Brain microvascular endothelial cell (primary cell): ENCODE measurements around the gene RYR2.

Source experiments
- DNase-seq: peaks from one replicate; pipeline ENCODE4 v3.0.0-alpha.2; 2020
- H3K27ac ChIP-seq: fragments of 250-450 bp; sonication (Bioruptor Pico); 2 replicates; pipeline ENCODE4 v1.5.1; 2020; ENCODE audit warnings: mild to moderate bottlenecking, moderate library complexity
- H3K27me3 ChIP-seq: fragments of 250-450 bp; sonication (Bioruptor Pico); replicated peaks from 2 replicates; pipeline ENCODE4 v1.5.1; 2020; ENCODE audit warnings: mild to moderate bottlenecking
- H3K36me3 ChIP-seq: fragments of 250-450 bp; sonication (Bioruptor Pico); replicated peaks from 2 replicates; pipeline ENCODE4 v1.5.1; 2020; ENCODE audit warnings: mild to moderate bottlenecking
- H3K4me3 ChIP-seq: 2 replicates; pipeline ENCODE4 v1.5.1; 2011; ENCODE audit warnings: low read depth, mild to moderate bottlenecking, control low read depth, low read length, moderate library complexity
- CTCF ChIP-seq: IDR thresholded peaks from 2 replicates; pipeline ENCODE4 v1.5.1; 2011; ENCODE audit warnings: low read depth, mild to moderate bottlenecking, moderate library complexity, low read length, control low read depth, inconsistent platforms; ENCODE audit errors: missing control alignments
- in situ Hi-C: cut with HindIII; loops from 2 replicates; pipeline ENCODE4 v1.10.0; 2017; ENCODE audit warnings: low sequenced_read_pairs, low pct_ligation_motif_present

RYR2 gene

GRCh38 chr1:237018896-237019295, 23.1 kb upstream of the RYR2 start:
- H3K4me3 ChIP-seq = no peak overlapping the region
- DNase-seq = no peak
- H3K27me3 ChIP-seq = no peaks in the 10 kb centered on the region
- TF ChIP-seq CTCF = no peak
- in situ Hi-C loops = no loop called here
- no peak overlapping the region for H3K27ac ChIP-seq
- no peaks in the 10 kb centered on the region for H3K36me3 ChIP-seq

DNA sequence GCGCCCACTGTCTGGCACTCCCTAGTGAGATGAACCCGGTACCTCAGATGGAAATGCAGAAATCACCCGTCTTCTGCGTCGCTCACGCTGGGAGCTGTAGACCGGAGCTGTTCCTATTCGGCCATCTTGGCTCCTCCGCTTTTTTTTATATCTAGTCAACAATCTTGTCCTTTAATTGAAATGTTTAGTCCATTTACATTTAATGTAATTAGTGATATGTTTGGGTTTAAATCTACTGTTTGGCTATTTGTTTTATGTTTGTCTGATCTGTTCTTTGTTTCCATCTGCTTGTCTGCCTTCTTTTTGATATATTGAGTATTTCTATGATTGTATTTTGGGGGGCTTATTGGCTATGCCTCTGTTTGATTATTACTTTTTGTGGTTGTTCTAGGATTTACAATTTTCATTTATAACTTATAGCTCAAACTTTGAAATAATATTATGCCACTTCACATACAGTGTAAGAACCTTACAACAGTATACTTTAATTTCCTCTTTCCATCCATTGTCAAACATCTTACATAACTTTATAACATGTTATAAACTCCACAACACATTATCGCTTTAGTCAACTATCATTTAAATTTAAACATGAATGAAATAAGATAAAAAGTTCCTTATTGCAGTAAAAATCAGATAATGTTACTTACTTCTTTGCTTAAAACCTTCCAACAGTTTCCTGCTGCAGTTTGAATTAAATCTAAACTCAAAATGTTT, 16.5 kb upstream of the RYR2 start:
- Histone ChIP-seq H3K27me3 (no peaks in the 10 kb centered on the region), H3K36me3 (no peaks in the 10 kb centered on the region), H3K4me3 (no peak overlapping the region), H3K27ac (no peak overlapping the region)
- no peak for TF ChIP-seq CTCF
- in situ Hi-C loops = no loop called here
- no peak for DNase-seq

GRCh38 chr1:237029240-237029639, 12.7 kb upstream of the RYR2 start:
- no peaks in the 10 kb centered on the region for H3K36me3 ChIP-seq

GRCh38 chr1:237029850-237030535, 12.0 kb upstream of the RYR2 start:
- no peaks in the 10 kb centered on the region for H3K36me3 ChIP-seq
- no peak for DNase-seq
- no peaks in the 10 kb centered on the region for H3K27me3 ChIP-seq
- TF ChIP-seq CTCF = no peak
- no peak overlapping the region for H3K27ac ChIP-seq
- no peak overlapping the region for H3K4me3 ChIP-seq
- in situ Hi-C loops = no loop called here

More at GRCh38 chr1:237029240-237029639, 12.7 kb upstream of the RYR2 start:
- no peak for DNase-seq
- Histone ChIP-seq H3K27me3 (no peaks in the 10 kb centered on the region), H3K27ac (no peak overlapping the region), H3K4me3 (no peak overlapping the region)
- no peak for TF ChIP-seq CTCF
- in situ Hi-C loops = no loop called here

DNA sequence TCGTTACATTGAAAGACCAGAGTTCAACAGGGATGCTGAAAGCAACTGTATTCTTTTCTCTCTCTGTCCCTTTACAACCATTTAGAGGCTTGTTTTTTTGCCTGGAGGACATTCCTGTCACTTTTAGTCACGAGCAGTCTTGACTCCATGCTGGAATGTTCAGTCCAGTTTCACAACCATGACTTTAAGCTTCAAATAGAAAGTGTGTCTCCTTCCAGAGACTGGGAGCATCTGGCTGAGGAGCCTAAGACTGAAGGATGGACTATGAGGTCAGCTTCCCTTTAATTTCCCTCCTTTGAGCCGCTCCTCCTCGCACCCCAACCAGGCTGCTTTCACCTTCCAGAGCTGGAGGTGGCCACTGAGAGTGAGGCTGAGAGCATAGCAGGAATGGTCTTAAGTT, 10.5 kb upstream of the RYR2 start:
- in situ Hi-C loops = no loop called here
- Histone ChIP-seq H3K27me3 (no peaks in the 10 kb centered on the region), H3K27ac (no peak overlapping the region), H3K4me3 (no peak overlapping the region), H3K36me3 (no peaks in the 10 kb centered on the region)
- TF ChIP-seq CTCF = no peak
- DNase-seq = no peak
